Karpas-422 (cell line): ENCODE measurements around the gene GIMAP6. TPM values are rescaled to one million over a fixed set of nuclear protein-coding genes. Genes with fewer than 3 reads are reported as not detected.
"Not testable (repeated sequence)": the region's sequence is repeated elsewhere in the genome, so short reads cannot be mapped to it uniquely, and the experiment has no call there.

Experiments used
- DNase-seq: peaks from one replicate; pipeline ENCODE4 v3.0.0-alpha.2; 2015
- H2AFZ ChIP-seq: fragments of 200-600 bp; sonication (generic); 2 replicates; pipeline ENCODE4 v1.6.1; 2014; ENCODE audit warnings: antibody characterized with exemption, low read length, mixed read lengths
- H3K27ac ChIP-seq: fragments of 200-600 bp; sonication (generic); 2 replicates; pipeline ENCODE4 v1.5.1; 2014; ENCODE audit warnings: mild to moderate bottlenecking, low read length, moderate library complexity
- H3K27me3 ChIP-seq: fragments of 200-600 bp; sonication (generic); 2 replicates; pipeline ENCODE4 v1.6.1; 2014; ENCODE audit warnings: low read length, mixed read lengths
- H3K36me3 ChIP-seq: fragments of 200-600 bp; sonication (generic); 2 replicates; pipeline ENCODE4 v1.6.1; 2014; ENCODE audit warnings: low read length, mixed read lengths; ENCODE audit not compliant: insufficient read depth
- H3K4me1 ChIP-seq: fragments of 200-600 bp; sonication (generic); 2 replicates; pipeline ENCODE4 v1.6.1; 2014; ENCODE audit warnings: mild to moderate bottlenecking, low read length, mixed read lengths
- H3K4me2 ChIP-seq: fragments of 200-600 bp; sonication (generic); 2 replicates; pipeline ENCODE4 v1.6.1; 2014; ENCODE audit warnings: low read length, low read depth, mild to moderate bottlenecking; ENCODE audit not compliant: poor library complexity, severe bottlenecking
- H3K4me3 ChIP-seq: fragments of 200-600 bp; sonication (generic); 2 replicates; pipeline ENCODE4 v1.5.1; 2014; ENCODE audit warnings: mild to moderate bottlenecking, antibody characterized with exemption, low read length, mixed read lengths
- H3K79me2 ChIP-seq: fragments of 200-600 bp; sonication (generic); 2 replicates; pipeline ENCODE4 v1.6.1; 2014; ENCODE audit warnings: mild to moderate bottlenecking, low read length, mixed read lengths
- H3K9ac ChIP-seq: fragments of 200-600 bp; sonication (generic); 2 replicates; pipeline ENCODE4 v1.6.0; 2014; ENCODE audit warnings: low read length
- H3K9me2 ChIP-seq: fragments of 200-600 bp; sonication (generic), shearing (Covaris generic); replicated peaks from 2 replicates; pipeline ENCODE4 v1.6.0; 2014; ENCODE audit warnings: mild to moderate bottlenecking, low read length, moderate library complexity; ENCODE audit not compliant: insufficient read depth
- H3K9me3 ChIP-seq: fragments of 300-700, 200-600 bp; sonication (generic); 2 replicates; pipeline ENCODE4 v1.6.1; 2014; ENCODE audit warnings: low read length, mixed read lengths
- H4K20me1 ChIP-seq: fragments of 200-600 bp; sonication (generic); 2 replicates; pipeline ENCODE4 v1.6.1; 2014; ENCODE audit warnings: mild to moderate bottlenecking, antibody characterized with exemption, low read length, low read depth; ENCODE audit not compliant: insufficient read depth
- total RNA-seq: library from RNA; depleted of rRNA; stranded (reverse); fragments of >200 nt; shearing (Covaris generic); gene quantifications from 2 replicates; pipeline ENCODE4 v1.2.3, GENCODE V29; 2014; ENCODE audit warnings: low replicate concordance

The GIMAP6 gene
- total RNA-seq, 1 experiment from 2014 or later: not detected

DNA sequence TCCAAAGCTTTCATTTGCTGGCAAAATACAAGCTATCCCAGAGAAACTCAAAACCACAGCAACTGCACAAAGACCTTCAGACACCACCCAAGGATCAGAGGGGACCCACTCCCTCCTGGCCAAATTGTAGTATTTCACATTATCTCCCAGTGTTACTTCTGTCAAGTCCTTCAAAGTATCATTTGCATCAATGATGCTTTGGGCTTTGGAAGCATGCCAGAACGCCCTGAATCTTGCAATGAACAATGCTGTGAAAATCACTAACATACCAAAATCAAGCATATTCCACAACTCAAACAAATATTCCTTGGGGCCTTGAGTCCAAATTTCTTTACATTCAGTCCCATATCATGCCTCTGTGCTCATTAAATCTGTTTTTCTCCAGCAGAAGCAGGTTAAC lies 17.8 kb downstream of the GIMAP6 start:
- not testable (repeated sequence) for H3K9ac ChIP-seq, H3K27ac ChIP-seq, H3K4me1 ChIP-seq, H3K36me3 ChIP-seq, H4K20me1 ChIP-seq, H3K9me2 ChIP-seq, H3K79me2 ChIP-seq, H3K27me3 ChIP-seq, H3K4me3 ChIP-seq, H3K4me2 ChIP-seq, H3K9me3 ChIP-seq, H2AFZ ChIP-seq, DNase-seq

GRCh38 chr7:150613880-150614279 lies 18.3 kb downstream of the GIMAP6 start:
- no peak overlapping the region for H2AFZ ChIP-seq
- H4K20me1 ChIP-seq: no peaks in the 10 kb centered on the region
- H3K4me2 ChIP-seq: no peak overlapping the region
- H3K4me1 ChIP-seq: no peaks in the 10 kb centered on the region
- no peak overlapping the region for H3K9ac ChIP-seq
- H3K9me3 ChIP-seq: no peaks in the 10 kb centered on the region
- no peaks in the 10 kb centered on the region for H3K79me2 ChIP-seq
- no peak overlapping the region for H3K4me3 ChIP-seq
- no peaks in the 10 kb centered on the region for H3K36me3 ChIP-seq
- H3K9me2 ChIP-seq: no peaks in the 10 kb centered on the region
- H3K27me3 ChIP-seq: no peaks in the 10 kb centered on the region
- no peak for DNase-seq
- H3K27ac ChIP-seq: no peak overlapping the region

GRCh38 chr7:150612925-150613324 lies 19.3 kb downstream of the GIMAP6 start:
- Histone ChIP-seq H3K27me3 (no peaks in the 10 kb centered on the region), H3K4me2 (no peak overlapping the region), H3K79me2 (no peaks in the 10 kb centered on the region), H3K4me3 (no peak overlapping the region), H4K20me1 (no peaks in the 10 kb centered on the region), H2AFZ (no peak overlapping the region), H3K9ac (no peak overlapping the region), H3K4me1 (no peaks in the 10 kb centered on the region), H3K36me3 (no peaks in the 10 kb centered on the region), H3K27ac (no peak overlapping the region), H3K9me2 (no peaks in the 10 kb centered on the region), H3K9me3 (no peaks in the 10 kb centered on the region)
- DNase-seq: no peak

DNA sequence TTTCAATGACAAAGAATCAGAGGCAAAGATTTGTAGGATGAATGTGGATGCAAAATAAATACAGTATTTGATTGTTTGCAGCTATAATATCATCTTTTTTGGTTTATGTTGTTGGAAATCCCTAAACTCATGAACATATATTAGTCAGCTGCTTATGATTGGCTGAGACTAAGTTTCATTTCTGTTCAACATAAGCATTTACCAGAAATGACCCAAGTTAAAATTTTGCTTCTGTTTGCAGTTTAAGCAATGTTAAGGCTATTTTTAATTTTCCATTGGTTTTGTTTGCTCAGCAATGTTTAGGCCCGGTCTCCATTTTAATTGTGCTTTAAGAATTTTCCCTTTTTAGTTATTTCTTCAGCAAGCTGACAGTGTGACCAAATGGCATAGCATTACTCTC lies 22.0 kb downstream of the GIMAP6 start:
- DNase-seq: no peak
- Histone ChIP-seq H4K20me1 (no peaks in the 10 kb centered on the region), H3K9me3 (no peaks in the 10 kb centered on the region), H3K79me2 (no peaks in the 10 kb centered on the region), H3K9me2 (no peaks in the 10 kb centered on the region), H3K4me1 (no peaks in the 10 kb centered on the region), H3K4me2 (no peak overlapping the region), H2AFZ (no peak overlapping the region), H3K9ac (no peak overlapping the region), H3K4me3 (no peak overlapping the region), H3K27me3 (no peaks in the 10 kb centered on the region), H3K36me3 (no peaks in the 10 kb centered on the region), H3K27ac (no peak overlapping the region)

GRCh38 chr7:150603600-150603999 lies 28.6 kb downstream of the GIMAP6 start:
- not testable (repeated sequence) for H3K9ac ChIP-seq, H3K27ac ChIP-seq, H3K9me2 ChIP-seq, DNase-seq, H3K36me3 ChIP-seq, H4K20me1 ChIP-seq, H3K9me3 ChIP-seq, H3K79me2 ChIP-seq, H3K4me2 ChIP-seq, H3K4me3 ChIP-seq, H2AFZ ChIP-seq, H3K4me1 ChIP-seq, H3K27me3 ChIP-seq

GRCh38 chr7:150595361-150595760 lies 36.8 kb downstream of the GIMAP6 start:
- no peak for DNase-seq
- Histone ChIP-seq H3K36me3 (no peaks in the 10 kb centered on the region), H3K9me3 (no peaks in the 10 kb centered on the region), H4K20me1 (no peaks in the 10 kb centered on the region), H3K27me3 (no peaks in the 10 kb centered on the region), H3K9ac (no peak overlapping the region), H2AFZ (no peak overlapping the region), H3K4me2 (no peak overlapping the region), H3K4me3 (no peak overlapping the region), H3K4me1 (no peaks in the 10 kb centered on the region), H3K79me2 (no peaks in the 10 kb centered on the region), H3K27ac (no peak overlapping the region), H3K9me2 (no peaks in the 10 kb centered on the region)

GRCh38 chr7:150594805-150595204 lies 37.4 kb downstream of the GIMAP6 start:
- Histone ChIP-seq H3K27ac (no peak overlapping the region), H3K4me1 (no peaks in the 10 kb centered on the region), H3K9me2 (no peaks in the 10 kb centered on the region), H3K9ac (no peak overlapping the region), H3K9me3 (no peaks in the 10 kb centered on the region), H3K27me3 (no peaks in the 10 kb centered on the region), H3K4me3 (no peak overlapping the region), H2AFZ (no peak overlapping the region), H4K20me1 (no peaks in the 10 kb centered on the region), H3K36me3 (no peaks in the 10 kb centered on the region), H3K79me2 (no peaks in the 10 kb centered on the region), H3K4me2 (no peak overlapping the region)
- no peak for DNase-seq

- Histone ChIP-seq H2AFZ (no peak overlapping the region), H4K20me1 (no peaks in the 10 kb centered on the region), H3K27ac (no peak overlapping the region), H3K4me2 (no peak overlapping the region), H3K4me1 (no peaks in the 10 kb centered on the region), H3K27me3 (no peaks in the 10 kb centered on the region), H3K4me3 (no peak overlapping the region), H3K79me2 (no peaks in the 10 kb centered on the region), H3K9me2 (no peaks in the 10 kb centered on the region), H3K36me3 (no peaks in the 10 kb centered on the region), H3K9me3 (no peaks in the 10 kb centered on the region), H3K9ac (no peak overlapping the region)
- DNase-seq: no peak
These were observed 44.6 kb downstream of the GIMAP6 start for GRCh38 chr7:150587551-150587950.

DNA sequence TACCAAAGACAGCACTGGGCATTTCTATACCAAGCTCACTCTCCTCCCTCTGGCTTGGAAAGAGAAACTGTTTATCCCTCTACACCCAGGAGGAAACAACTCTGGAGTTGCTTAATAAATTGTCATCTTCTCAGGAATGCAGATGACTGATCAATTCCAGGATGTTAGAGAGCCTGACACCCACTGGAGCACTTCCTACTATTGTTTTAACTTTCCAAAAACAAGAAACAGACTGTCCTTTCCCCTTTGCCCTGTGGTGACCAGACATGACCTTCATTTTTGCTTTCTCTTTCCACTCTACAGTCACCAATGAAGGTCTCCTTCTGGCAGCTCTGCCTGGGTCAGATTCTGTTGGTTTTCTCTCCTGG lies 45.4 kb downstream of the GIMAP6 start:
- Histone ChIP-seq H3K27ac (no peak overlapping the region), H2AFZ (no peak overlapping the region), H4K20me1 (no peaks in the 10 kb centered on the region), H3K9me3 (no peaks in the 10 kb centered on the region), H3K9me2 (no peaks in the 10 kb centered on the region), H3K4me1 (no peaks in the 10 kb centered on the region), H3K4me3 (no peak overlapping the region), H3K9ac (no peak overlapping the region), H3K79me2 (no peaks in the 10 kb centered on the region), H3K4me2 (no peak overlapping the region), H3K36me3 (no peaks in the 10 kb centered on the region), H3K27me3 (no peaks in the 10 kb centered on the region)
- DNase-seq: no peak
